ENCODE measurements around the gene SLC22A15. TPM values are rescaled to one million over a fixed set of nuclear protein-coding genes. Genes with fewer than 3 reads are reported as not detected.

The SLC22A15 gene
- total RNA-seq, 1 experiment from 2014 or later: 0.16 TPM

GRCh38 chr1:116062201-116062600, 85.9 kb downstream of the SLC22A15 start:
- no peaks in the 10 kb centered on the region for H3K9me3 ChIP-seq
- H3K4me1 ChIP-seq: no peaks in the 10 kb centered on the region
- intact Hi-C loops (cut with micrococcal nuclease; ENCODE audit: unreplicated experiment): no loop called here
- H3K9me3 Mint-ChIP-seq (ENCODE audit: unreplicated experiment): no peaks in the 10 kb centered on the region
- H3K27me3 Mint-ChIP-seq (ENCODE audit: insufficient read depth, unreplicated experiment): peaks cover 6% of the 10 kb centered on the region
- no peak for TF ChIP-seq CTCF (IDR thresholded peaks at IDR 0.05; ENCODE audit: insufficient read depth in 1 of 2, low read depth in 1 of 2, low read length in 1 of 2, severe bottlenecking in 1 of 2, unreplicated experiment in 1 of 2)
- H3K36me3 Mint-ChIP-seq (ENCODE audit: insufficient read depth, unreplicated experiment): no peaks in the 10 kb centered on the region
- ChIA-PET POLR2A (no interaction called here), CTCF (no interaction called here)
- no peak overlapping the region for H3K4me3 ChIP-seq (ENCODE audit: low read depth, low read length)
- H3K4me3 Mint-ChIP-seq (ENCODE audit: unreplicated experiment): no peak overlapping the region
- no peaks in the 10 kb centered on the region for H3K36me3 ChIP-seq (ENCODE audit: control insufficient read depth, insufficient read depth, low read length)
- BruUV-seq (replicated peaks): no TSS peak
- DNase-seq: no peak
- peaks cover 5% of the 10 kb centered on the region for H3K4me1 Mint-ChIP-seq (ENCODE audit: low read depth, unreplicated experiment)
- no peaks in the 10 kb centered on the region for H3K27me3 ChIP-seq (replicated peaks; ENCODE audit: control insufficient read depth, insufficient read depth, low read length)
- H3K27ac Mint-ChIP-seq (ENCODE audit: unreplicated experiment): no peak overlapping the region

- peaks cover 6% of the 10 kb centered on the region for H3K27me3 Mint-ChIP-seq (ENCODE audit: insufficient read depth, unreplicated experiment)
- peaks cover 5% of the 10 kb centered on the region for H3K4me1 Mint-ChIP-seq (ENCODE audit: low read depth, unreplicated experiment)
- no peaks in the 10 kb centered on the region for H3K36me3 Mint-ChIP-seq (ENCODE audit: insufficient read depth, unreplicated experiment)
- TF ChIP-seq CTCF (IDR thresholded peaks at IDR 0.05; ENCODE audit: insufficient read depth in 1 of 2, low read depth in 1 of 2, low read length in 1 of 2, severe bottlenecking in 1 of 2, unreplicated experiment in 1 of 2): no peak
- Histone ChIP-seq H3K36me3 (ENCODE audit: control insufficient read depth, insufficient read depth, low read length) (no peaks in the 10 kb centered on the region), H3K4me1 (no peaks in the 10 kb centered on the region), H3K27me3 (replicated peaks; ENCODE audit: control insufficient read depth, insufficient read depth, low read length) (no peaks in the 10 kb centered on the region), H3K4me3 (ENCODE audit: low read depth, low read length) (no peak overlapping the region), H3K9me3 (no peaks in the 10 kb centered on the region)
- no TSS peak for BruUV-seq (replicated peaks)
- DNase-seq: no peak
- CTCF ChIA-PET: no interaction called here
- no peaks in the 10 kb centered on the region for H3K9me3 Mint-ChIP-seq (ENCODE audit: unreplicated experiment)
- POLR2A ChIA-PET: no interaction called here
- H3K4me3 Mint-ChIP-seq (ENCODE audit: unreplicated experiment): no peak overlapping the region
- intact Hi-C loops (cut with micrococcal nuclease; ENCODE audit: unreplicated experiment): no loop called here
- no peak overlapping the region for H3K27ac Mint-ChIP-seq (ENCODE audit: unreplicated experiment)
Observed at GRCh38 chr1:116064616-116065015, 88.3 kb downstream of the SLC22A15 start.

- H3K9me3 ChIP-seq: no peaks in the 10 kb centered on the region
- no peaks in the 10 kb centered on the region for H3K27me3 Mint-ChIP-seq (ENCODE audit: insufficient read depth, unreplicated experiment)
- no peaks in the 10 kb centered on the region for H3K36me3 ChIP-seq (ENCODE audit: control insufficient read depth, insufficient read depth, low read length)
- no TSS peak for BruUV-seq (replicated peaks)
- no peak for DNase-seq
- intact Hi-C loops (cut with micrococcal nuclease; ENCODE audit: unreplicated experiment): no loop called here
- no peak for TF ChIP-seq CTCF (IDR thresholded peaks at IDR 0.05; ENCODE audit: insufficient read depth in 1 of 2, low read depth in 1 of 2, low read length in 1 of 2, severe bottlenecking in 1 of 2, unreplicated experiment in 1 of 2)
- CTCF ChIA-PET: no interaction called here
- H3K4me1 Mint-ChIP-seq (ENCODE audit: low read depth, unreplicated experiment): no peaks in the 10 kb centered on the region
- POLR2A ChIA-PET: no interaction called here
- H3K36me3 Mint-ChIP-seq (ENCODE audit: insufficient read depth, unreplicated experiment): no peaks in the 10 kb centered on the region
- H3K27ac Mint-ChIP-seq (ENCODE audit: unreplicated experiment): no peak overlapping the region
- H3K27me3 ChIP-seq (replicated peaks; ENCODE audit: control insufficient read depth, insufficient read depth, low read length): no peaks in the 10 kb centered on the region
- H3K4me3 Mint-ChIP-seq (ENCODE audit: unreplicated experiment): no peak overlapping the region
- H3K4me3 ChIP-seq (ENCODE audit: low read depth, low read length): no peak overlapping the region
- H3K9me3 Mint-ChIP-seq (ENCODE audit: unreplicated experiment): no peaks in the 10 kb centered on the region
- H3K4me1 ChIP-seq: no peaks in the 10 kb centered on the region
Observed at GRCh38 chr1:116066868-116067565, 90.7 kb downstream of the SLC22A15 start.

All from Caco-2 (cell line).